SU-DHL-6 (cell line): ENCODE measurements around the gene DCXR.
"Not testable (repeated sequence)": the region's sequence is repeated elsewhere in the genome, so short reads cannot be mapped to it uniquely, and the experiment has no call there.

Source experiments
- H2AFZ ChIP-seq: fragments of 200-600 bp; sonication (generic); 2 replicates; pipeline ENCODE4 v1.6.1; 2014; ENCODE audit warnings: low read depth, mild to moderate bottlenecking, moderate library complexity, mixed read lengths, antibody characterized with exemption, low read length; ENCODE audit not compliant: severe bottlenecking
- H3F3A ChIP-seq: fragments of 200-600 bp; shearing (Covaris generic); 2 replicates; pipeline ENCODE4 v1.6.0; 2016; ENCODE audit warnings: antibody characterized with exemption, mild to moderate bottlenecking; ENCODE audit not compliant: insufficient read depth
- H3K27ac ChIP-seq: fragments of 200-600 bp; sonication (generic); 2 replicates; pipeline ENCODE4 v1.5.1; 2016; ENCODE audit warnings: low read depth, mild to moderate bottlenecking, low read length, moderate library complexity, mixed read lengths
- H3K27me3 ChIP-seq: fragments of 200-600 bp; sonication (generic), shearing (Covaris generic); 2 replicates; pipeline ENCODE4 v1.6.0; 2014; ENCODE audit warnings: mild to moderate bottlenecking, low read length
- H3K36me3 ChIP-seq: fragments of 200-600 bp; sonication (generic); 2 replicates; pipeline ENCODE4 v1.6.1; 2014; ENCODE audit warnings: mild to moderate bottlenecking, low read length, mixed read lengths
- H3K4me2 ChIP-seq: fragments of 300-600, 200-600 bp; shearing (Covaris generic), sonication (generic); 2 replicates; pipeline ENCODE4 v1.6.0; 2014; ENCODE audit warnings: low read length, low read depth, mild to moderate bottlenecking; ENCODE audit not compliant: poor library complexity, severe bottlenecking
- H3K4me3 ChIP-seq: fragments of 200-600 bp; sonication (generic); 2 replicates; pipeline ENCODE4 v1.5.1; 2014; ENCODE audit warnings: antibody characterized with exemption, low read length, mild to moderate bottlenecking, mixed read lengths; ENCODE audit not compliant: insufficient read depth, poor library complexity, severe bottlenecking
- H3K79me2 ChIP-seq: fragments of 200-600 bp; sonication (generic); 2 replicates; pipeline ENCODE4 v1.6.1; 2014; ENCODE audit warnings: mild to moderate bottlenecking, low read length, moderate library complexity; ENCODE audit not compliant: insufficient read depth
- H3K9ac ChIP-seq: fragments of 200-600 bp; sonication (generic); 2 replicates; pipeline ENCODE4 v1.7.0; 2014; ENCODE audit warnings: mild to moderate bottlenecking, low read length
- H3K9me2 ChIP-seq: fragments of 200-600 bp; sonication (generic); replicated peaks from 2 replicates; pipeline ENCODE4 v1.6.1; 2014; ENCODE audit warnings: low read length; ENCODE audit not compliant: insufficient read depth
- H3K9me3 ChIP-seq: fragments of 200-600 bp; sonication (generic); 2 replicates; pipeline ENCODE4 v1.6.1; 2014; ENCODE audit warnings: low read length, mixed read lengths; ENCODE audit not compliant: insufficient read depth
- H4K20me1 ChIP-seq: fragments of 200-600 bp; sonication (generic); 2 replicates; pipeline ENCODE4 v1.6.1; 2014; ENCODE audit warnings: low read depth, mild to moderate bottlenecking, antibody characterized with exemption, low read length, moderate library complexity, mixed read lengths
- CTCF ChIP-seq: fragments of 200-600 bp; sonication (generic); IDR thresholded peaks from one replicate; pipeline ENCODE4 v1.5.1; 2017; ENCODE audit warnings: antibody characterized with exemption, mild to moderate bottlenecking, low read length, moderate library complexity; ENCODE audit not compliant: insufficient read depth, poor library complexity, severe bottlenecking
- EZH2phosphoT487 ChIP-seq: fragments of 200-600 bp; sonication (generic), shearing (Covaris generic); conservative IDR thresholded peaks from 2 replicates; pipeline ENCODE4 v1.6.1; 2018; ENCODE audit warnings: mild to moderate bottlenecking, antibody characterized with exemption, low read length, moderate library complexity, mixed read lengths

DCXR gene

DNA sequence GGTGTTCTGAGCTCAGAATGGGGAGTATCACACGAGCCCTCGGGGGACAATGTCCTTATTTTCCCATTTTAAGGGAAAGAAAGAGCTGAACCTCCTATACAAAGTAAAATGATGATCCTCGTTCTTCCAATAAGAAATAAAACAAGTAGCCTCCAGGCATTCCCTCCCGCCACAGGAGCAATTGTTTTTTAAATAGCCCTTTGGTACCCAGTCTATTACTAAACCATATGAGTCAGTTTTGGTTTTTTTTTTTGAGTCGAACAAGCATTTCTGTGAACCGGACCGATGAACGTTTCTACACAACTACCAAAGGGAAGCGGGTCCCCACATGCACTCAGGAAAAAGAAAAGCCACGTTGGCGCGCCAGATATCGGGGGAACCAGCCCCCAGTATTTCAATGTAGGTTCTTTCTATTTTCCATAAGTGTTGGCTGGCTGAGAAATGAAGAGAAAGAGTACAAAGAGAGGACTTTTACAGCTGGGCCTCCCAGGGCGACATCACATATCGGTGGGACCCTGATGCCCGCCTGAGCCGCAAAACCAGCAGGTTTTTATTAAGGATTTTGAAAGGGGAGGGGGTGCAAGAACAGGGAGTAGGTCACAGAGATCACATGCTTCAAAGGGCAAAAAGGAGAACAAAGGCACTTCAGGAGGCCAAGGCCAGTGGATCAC, 3.8 kb upstream of the DCXR start:
- Histone ChIP-seq H3K9ac (no peak overlapping the region), H3K9me2 (no peaks in the 10 kb centered on the region), H3K9me3 (no peaks in the 10 kb centered on the region), H3K4me3 (no peak overlapping the region), H3F3A (no peaks in the 10 kb centered on the region), H3K79me2 (peaks cover 8% of the 10 kb centered on the region), H2AFZ (no peak overlapping the region), H3K27me3 (no peaks in the 10 kb centered on the region), H3K4me2 (no peak overlapping the region), H4K20me1 (peaks cover 4% of the 10 kb centered on the region; the same call in 1 of the 2 replicates), H3K36me3 (no peaks in the 10 kb centered on the region), H3K27ac (no peak overlapping the region)
- TF ChIP-seq EZH2phosphoT487 (no peak), CTCF (no peak)

DNA sequence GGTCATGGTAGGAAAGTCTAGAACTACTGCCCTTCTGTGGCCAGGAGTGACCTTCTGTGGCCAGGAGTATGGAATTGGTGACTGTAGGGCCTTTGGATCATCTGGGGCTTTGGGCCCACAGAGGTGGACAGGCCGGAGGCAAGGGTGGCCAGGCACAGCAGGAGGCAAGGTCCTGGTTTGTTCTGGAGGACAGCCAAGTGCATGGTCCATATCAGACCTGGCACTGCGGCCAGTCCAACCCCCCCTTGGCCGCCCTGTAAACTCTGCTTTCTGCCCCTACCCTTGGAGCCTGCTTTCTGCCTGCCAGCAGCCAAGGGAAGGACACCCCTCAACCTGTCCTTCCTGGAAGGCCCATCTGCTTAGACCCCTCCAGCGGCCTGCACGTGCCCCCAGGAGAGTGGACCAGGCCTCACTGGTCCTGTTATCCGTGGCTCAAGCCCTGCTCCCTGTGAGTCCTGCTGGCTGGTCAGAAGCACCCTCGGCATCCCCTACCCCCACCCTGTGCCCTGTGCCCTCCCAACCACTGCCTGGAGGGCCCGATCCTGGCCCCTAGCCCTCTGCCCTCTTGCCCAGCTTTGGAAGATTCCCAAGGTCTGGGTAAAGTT, 2.3 kb upstream of the DCXR start:
- Histone ChIP-seq H3F3A (peaks cover 8% of the 10 kb centered on the region; the same call in 1 of the 2 replicates), H3K4me3 (no peak overlapping the region), H3K27ac (no peak overlapping the region), H2AFZ (no peak overlapping the region), H3K9ac (no peak overlapping the region), H3K4me2 (no peak overlapping the region), H3K9me3 (no peaks in the 10 kb centered on the region), H4K20me1 (peaks cover 4% of the 10 kb centered on the region; the same call in 1 of the 2 replicates), H3K79me2 (peaks cover 11% of the 10 kb centered on the region), H3K27me3 (no peaks in the 10 kb centered on the region), H3K9me2 (no peaks in the 10 kb centered on the region), H3K36me3 (no peaks in the 10 kb centered on the region)
- no peak for TF ChIP-seq EZH2phosphoT487
- no peak for TF ChIP-seq CTCF

DNA sequence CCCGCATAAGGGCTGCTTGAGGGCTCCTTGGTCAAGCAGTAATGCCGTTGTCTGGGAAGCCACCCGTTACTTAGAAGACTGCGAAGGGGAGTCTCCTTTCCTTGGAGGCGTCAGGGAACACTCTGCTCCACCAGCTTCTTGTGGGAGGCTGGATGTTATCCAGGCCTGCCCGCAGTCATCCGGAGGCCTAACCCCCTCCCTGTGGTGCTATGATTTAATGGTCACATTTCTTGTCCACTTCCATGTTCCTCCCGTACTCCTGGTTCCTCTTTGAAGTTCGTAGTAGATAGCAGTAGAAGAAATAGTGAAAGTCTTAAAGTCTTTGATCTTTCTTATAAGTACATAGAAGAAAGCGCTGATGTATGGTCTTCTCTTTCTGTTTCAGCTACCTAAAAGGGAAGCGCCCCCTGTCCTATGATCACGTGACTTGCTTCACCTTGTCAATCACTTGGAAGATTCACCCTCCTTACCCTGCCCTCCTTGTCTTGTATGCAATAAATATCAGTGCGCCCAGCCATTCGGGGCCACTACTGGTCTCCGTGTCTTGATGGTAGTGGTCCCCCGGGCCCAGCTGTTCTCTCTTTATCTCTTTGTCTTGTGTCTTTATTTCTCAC, 1.4 kb upstream of the DCXR start:
- H3K4me3 ChIP-seq, H4K20me1 ChIP-seq: not testable (repeated sequence)
- peaks cover 11% of the 10 kb centered on the region for H3K79me2 ChIP-seq

GRCh38 chr17:82037889-82038195, 345 bp upstream of the DCXR start:
- Histone ChIP-seq H3K79me2 (peaks cover 11% of the 10 kb centered on the region), H3K9ac (peak overlapping the region; percentile 92), H3K9me3 (no peaks in the 10 kb centered on the region), H2AFZ (peak overlapping the region; percentile 87), H3K36me3 (no peaks in the 10 kb centered on the region), H3K27ac (no peak overlapping the region), H3K4me2 (peak overlapping the region; percentile 96), H3K4me3 (peak overlapping the region; percentile 42), H3K27me3 (no peaks in the 10 kb centered on the region), H3K9me2 (no peaks in the 10 kb centered on the region), H3F3A (peaks cover 9% of the 10 kb centered on the region; the same call in 1 of the 2 replicates), H4K20me1 (peaks cover 4% of the 10 kb centered on the region; the same call in 1 of the 2 replicates)
- TF ChIP-seq CTCF, result no peak
- no peak for TF ChIP-seq EZH2phosphoT487

More for the DNA sequence above, 1.4 kb upstream of the DCXR start:
- not testable (repeated sequence) for H3K36me3 ChIP-seq, H3K27ac ChIP-seq, H3K9me2 ChIP-seq, H3K4me2 ChIP-seq, H2AFZ ChIP-seq, H3F3A ChIP-seq, H3K9me3 ChIP-seq, H3K27me3 ChIP-seq, H3K9ac ChIP-seq
